ENCODE measurements around the gene CABLES2.
"Not testable (repeated sequence)": the region's sequence is repeated elsewhere in the genome, so short reads cannot be mapped to it uniquely, and the experiment has no call there.

Gene CABLES2

GRCh38 chr20:62387933-62388635 lies 19.0 kb downstream of the CABLES2 start:
- no peak for DNase-seq

- DNase-seq = peak; percentile 26
Observed at GRCh38 chr20:62387219-62387913, 19.7 kb downstream of the CABLES2 start.

- DNase-seq = peak; percentile 97
Observed at GRCh38 chr20:62386383-62387218, 20.5 kb downstream of the CABLES2 start, which contains the start of gene RPS21. RPS21 (plus strand) TSS chr20:62387103; CDS start chr20:62387339, 236 bp downstream.

- peak; percentile 89 for DNase-seq
Observed at GRCh38 chr20:62382306-62383198, 24.5 kb downstream of the CABLES2 start.

GRCh38 chr20:62381842-62382241 lies 25.2 kb downstream of the CABLES2 start:
- no peak for DNase-seq

GRCh38 chr20:62381202-62381797 lies 25.8 kb downstream of the CABLES2 start:
- peak; percentile 62 for DNase-seq

GRCh38 chr20:62378215-62378614 lies 28.9 kb downstream of the CABLES2 start:
- DNase-seq = no peak

- DNase-seq = no peak
Observed at GRCh38 chr20:62377615-62378178, 29.4 kb downstream of the CABLES2 start.

GRCh38 chr20:62377064-62377461 lies 30.0 kb downstream of the CABLES2 start:
- no peak for DNase-seq

GRCh38 chr20:62376112-62377063 lies 30.7 kb downstream of the CABLES2 start:
- no peak for DNase-seq

GRCh38 chr20:62374331-62375152 lies 32.5 kb downstream of the CABLES2 start:
- DNase-seq = no peak

- not testable (repeated sequence) for DNase-seq
Observed at GRCh38 chr20:62373631-62374179, 33.4 kb downstream of the CABLES2 start.

GRCh38 chr20:62372042-62372993 lies 34.8 kb downstream of the CABLES2 start:
- no peak for DNase-seq

- DNase-seq = no peak
Observed at GRCh38 chr20:62371588-62372041, 35.5 kb downstream of the CABLES2 start.

- no peak for DNase-seq
Observed at GRCh38 chr20:62370807-62371587, 36.1 kb downstream of the CABLES2 start.

GRCh38 chr20:62370115-62370806 lies 36.8 kb downstream of the CABLES2 start:
- DNase-seq = no peak

- no peak for DNase-seq
Observed at GRCh38 chr20:62369815-62370114, 37.3 kb downstream of the CABLES2 start.
